Measurements from ENCODE around the gene PSMD13.

The PSMD13 gene

GRCh38 chr11:208917-209260, 27.9 kb upstream of the PSMD13 start:
- Histone ChIP-seq H3K36me3 (ENCODE audit: insufficient read depth, low read length) (peaks cover 28% of the 10 kb centered on the region), H3K9ac (ENCODE audit: low read depth, low read length) (peak overlapping the region; percentile 74)

GRCh38 chr11:209275-210121, 27.3 kb upstream of the PSMD13 start:
- H3K9me3 ChIP-seq (ENCODE audit: control insufficient read depth, insufficient read depth, low read length): no peaks in the 10 kb centered on the region
- peak overlapping the region; percentile 74 for H3K9ac ChIP-seq (ENCODE audit: low read depth, low read length)
- H3K4me1 ChIP-seq (ENCODE audit: insufficient read depth, low read length): peaks cover 13% of the 10 kb centered on the region; the same call in 1 of the 2 replicates
- peaks cover 28% of the 10 kb centered on the region for H3K36me3 ChIP-seq (ENCODE audit: insufficient read depth, low read length)

More at GRCh38 chr11:208917-209260, 27.9 kb upstream of the PSMD13 start:
- no peaks in the 10 kb centered on the region for H3K9me3 ChIP-seq (ENCODE audit: control insufficient read depth, insufficient read depth, low read length)
- H3K4me1 ChIP-seq (ENCODE audit: insufficient read depth, low read length): peaks cover 13% of the 10 kb centered on the region; the same call in 1 of the 2 replicates

GRCh38 chr11:210122-210802, 26.5 kb upstream of the PSMD13 start:
- Histone ChIP-seq H3K9me3 (ENCODE audit: control insufficient read depth, insufficient read depth, low read length) (no peaks in the 10 kb centered on the region), H3K4me1 (ENCODE audit: insufficient read depth, low read length) (peaks cover 13% of the 10 kb centered on the region; the same call in 1 of the 2 replicates), H3K36me3 (ENCODE audit: insufficient read depth, low read length) (peaks cover 30% of the 10 kb centered on the region), H3K9ac (ENCODE audit: low read depth, low read length) (no peak overlapping the region)

GRCh38 chr11:210803-211180, 26.0 kb upstream of the PSMD13 start:
- Histone ChIP-seq H3K36me3 (ENCODE audit: insufficient read depth, low read length) (peaks cover 30% of the 10 kb centered on the region), H3K4me1 (ENCODE audit: insufficient read depth, low read length) (peaks cover 13% of the 10 kb centered on the region; the same call in 1 of the 2 replicates), H3K9me3 (ENCODE audit: control insufficient read depth, insufficient read depth, low read length) (no peaks in the 10 kb centered on the region), H3K9ac (ENCODE audit: low read depth, low read length) (no peak overlapping the region)

GRCh38 chr11:211295-211694, 25.5 kb upstream of the PSMD13 start:
- H3K36me3 ChIP-seq (ENCODE audit: insufficient read depth, low read length): peaks cover 30% of the 10 kb centered on the region
- H3K4me1 ChIP-seq (ENCODE audit: insufficient read depth, low read length): peaks cover 13% of the 10 kb centered on the region; the same call in 1 of the 2 replicates
- H3K9me3 ChIP-seq (ENCODE audit: control insufficient read depth, insufficient read depth, low read length): no peaks in the 10 kb centered on the region
- H3K9ac ChIP-seq (ENCODE audit: low read depth, low read length): no peak overlapping the region

- Histone ChIP-seq H3K9ac (ENCODE audit: low read depth, low read length) (no peak overlapping the region), H3K36me3 (ENCODE audit: insufficient read depth, low read length) (peaks cover 30% of the 10 kb centered on the region), H3K9me3 (ENCODE audit: control insufficient read depth, insufficient read depth, low read length) (no peaks in the 10 kb centered on the region), H3K4me1 (ENCODE audit: insufficient read depth, low read length) (peaks cover 13% of the 10 kb centered on the region; the same call in 1 of the 2 replicates)
These were observed 25.0 kb upstream of the PSMD13 start for GRCh38 chr11:211741-212140.

- H3K9me3 ChIP-seq (ENCODE audit: control insufficient read depth, insufficient read depth, low read length): no peaks in the 10 kb centered on the region
- H3K4me1 ChIP-seq (ENCODE audit: insufficient read depth, low read length): peaks cover 13% of the 10 kb centered on the region; the same call in 1 of the 2 replicates
- H3K36me3 ChIP-seq (ENCODE audit: insufficient read depth, low read length): peaks cover 30% of the 10 kb centered on the region
- H3K9ac ChIP-seq (ENCODE audit: low read depth, low read length): no peak overlapping the region
These were observed 24.4 kb upstream of the PSMD13 start for GRCh38 chr11:212150-213100.

- Histone ChIP-seq H3K9me3 (ENCODE audit: control insufficient read depth, insufficient read depth, low read length) (no peaks in the 10 kb centered on the region), H3K4me1 (ENCODE audit: insufficient read depth, low read length) (peaks cover 13% of the 10 kb centered on the region; the same call in 1 of the 2 replicates), H3K36me3 (ENCODE audit: insufficient read depth, low read length) (peaks cover 30% of the 10 kb centered on the region), H3K9ac (ENCODE audit: low read depth, low read length) (no peak overlapping the region)
These were observed 23.7 kb upstream of the PSMD13 start for GRCh38 chr11:213111-213510.

GRCh38 chr11:214083-214482, 22.7 kb upstream of the PSMD13 start:
- H3K36me3 ChIP-seq (ENCODE audit: insufficient read depth, low read length): peaks cover 30% of the 10 kb centered on the region
- H3K9me3 ChIP-seq (ENCODE audit: control insufficient read depth, insufficient read depth, low read length): no peaks in the 10 kb centered on the region
- H3K9ac ChIP-seq (ENCODE audit: low read depth, low read length): no peak overlapping the region
- H3K4me1 ChIP-seq (ENCODE audit: insufficient read depth, low read length): peaks cover 13% of the 10 kb centered on the region; the same call in 1 of the 2 replicates

GRCh38 chr11:215581-216037, 21.2 kb upstream of the PSMD13 start:
- Histone ChIP-seq H3K9ac (ENCODE audit: low read depth, low read length) (no peak overlapping the region), H3K36me3 (ENCODE audit: insufficient read depth, low read length) (peaks cover 26% of the 10 kb centered on the region), H3K4me1 (ENCODE audit: insufficient read depth, low read length) (0 out of 2 replicates have a peak, but pooled peaks cover under 1% of the 10 kb centered on the region), H3K9me3 (ENCODE audit: control insufficient read depth, insufficient read depth, low read length) (no peaks in the 10 kb centered on the region)

GRCh38 chr11:216081-216974, 20.4 kb upstream of the PSMD13 start:
- no peaks in the 10 kb centered on the region for H3K4me1 ChIP-seq (ENCODE audit: insufficient read depth, low read length)

GRCh38 chr11:217704-218103, 19.1 kb upstream of the PSMD13 start:
- no peak overlapping the region for H3K9ac ChIP-seq (ENCODE audit: low read depth, low read length)
- H3K36me3 ChIP-seq (ENCODE audit: insufficient read depth, low read length): peaks cover 11% of the 10 kb centered on the region; the same call in 1 of the 2 replicates
- no peaks in the 10 kb centered on the region for H3K4me1 ChIP-seq (ENCODE audit: insufficient read depth, low read length)
- H3K9me3 ChIP-seq (ENCODE audit: control insufficient read depth, insufficient read depth, low read length): no peaks in the 10 kb centered on the region

More at GRCh38 chr11:216081-216974, 20.4 kb upstream of the PSMD13 start:
- no peaks in the 10 kb centered on the region for H3K9me3 ChIP-seq (ENCODE audit: control insufficient read depth, insufficient read depth, low read length)
- H3K36me3 ChIP-seq (ENCODE audit: insufficient read depth, low read length): peaks cover 24% of the 10 kb centered on the region
- H3K9ac ChIP-seq (ENCODE audit: low read depth, low read length): no peak overlapping the region
